ENCODE measurements around the gene ITPR2. TPM values are rescaled to one million over a fixed set of nuclear protein-coding genes. Genes with fewer than 3 reads are reported as not detected.
"Not testable (repeated sequence)": the region's sequence is repeated elsewhere in the genome, so short reads cannot be mapped to it uniquely, and the experiment has no call there.

Gene ITPR2
- total RNA-seq, 3 donors from 2014 or later, result 33.3 to 60.8 (median 54.0) TPM

DNA sequence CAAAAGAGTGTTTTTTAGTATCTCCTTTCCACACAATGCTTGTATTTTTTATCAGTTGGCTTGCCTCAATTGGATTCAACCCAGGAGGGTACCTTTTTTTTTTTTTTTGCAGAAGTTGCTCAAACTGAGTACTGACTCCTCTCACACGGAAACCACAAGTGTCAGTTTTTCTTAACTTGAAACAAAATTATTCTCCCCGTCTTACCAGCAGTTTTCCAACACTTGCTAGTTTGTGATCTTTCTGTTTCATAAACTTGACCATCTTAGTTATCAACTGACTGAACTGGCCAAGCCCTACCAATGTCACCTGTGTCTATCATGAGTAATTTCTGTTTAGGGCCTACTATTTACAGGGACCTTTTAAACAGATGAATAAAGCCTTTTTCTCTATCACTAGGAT lies 34.1 kb upstream of the ITPR2 start:
- no peaks in the 10 kb centered on the region for H3K36me3 ChIP-seq (ENCODE audit: low read depth)
- intact Hi-C loops (cut with DNase I, micrococcal nuclease), result no loop called here
- TF ChIP-seq, protein P1, sequence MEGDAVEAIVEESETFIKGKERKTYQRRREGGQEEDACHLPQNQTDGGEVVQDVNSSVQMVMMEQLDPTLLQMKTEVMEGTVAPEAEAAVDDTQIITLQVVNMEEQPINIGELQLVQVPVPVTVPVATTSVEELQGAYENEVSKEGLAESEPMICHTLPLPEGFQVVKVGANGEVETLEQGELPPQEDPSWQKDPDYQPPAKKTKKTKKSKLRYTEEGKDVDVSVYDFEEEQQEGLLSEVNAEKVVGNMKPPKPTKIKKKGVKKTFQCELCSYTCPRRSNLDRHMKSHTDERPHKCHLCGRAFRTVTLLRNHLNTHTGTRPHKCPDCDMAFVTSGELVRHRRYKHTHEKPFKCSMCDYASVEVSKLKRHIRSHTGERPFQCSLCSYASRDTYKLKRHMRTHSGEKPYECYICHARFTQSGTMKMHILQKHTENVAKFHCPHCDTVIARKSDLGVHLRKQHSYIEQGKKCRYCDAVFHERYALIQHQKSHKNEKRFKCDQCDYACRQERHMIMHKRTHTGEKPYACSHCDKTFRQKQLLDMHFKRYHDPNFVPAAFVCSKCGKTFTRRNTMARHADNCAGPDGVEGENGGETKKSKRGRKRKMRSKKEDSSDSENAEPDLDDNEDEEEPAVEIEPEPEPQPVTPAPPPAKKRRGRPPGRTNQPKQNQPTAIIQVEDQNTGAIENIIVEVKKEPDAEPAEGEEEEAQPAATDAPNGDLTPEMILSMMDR (IDR thresholded peaks at IDR 0.05), result no peak
- H3K4me3 ChIP-seq, result no peak overlapping the region
- no peaks in the 10 kb centered on the region for H3K9me3 ChIP-seq
- ATAC-seq, result no peak
- DNase-seq, result no peak
- peaks cover 8% of the 10 kb centered on the region for H3K4me1 ChIP-seq (ENCODE audit: low read depth)

DNA sequence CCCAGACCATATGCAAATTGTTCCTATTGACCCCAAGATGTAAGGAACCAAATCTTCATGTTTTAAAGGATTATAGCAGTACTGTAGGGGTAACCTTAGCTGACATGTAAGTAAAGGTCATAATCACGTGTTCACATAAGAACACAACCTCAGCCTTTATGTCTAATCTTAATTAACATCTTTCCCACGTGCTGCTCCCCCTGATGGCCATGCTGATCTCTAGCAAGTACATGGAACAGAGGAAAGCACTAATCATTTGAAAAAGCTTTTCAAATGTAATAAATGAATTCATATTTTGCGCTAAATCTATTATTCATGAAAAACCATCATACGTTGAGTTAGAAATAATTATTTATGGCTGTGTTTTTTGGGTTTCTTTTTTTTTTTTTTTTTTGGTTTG lies 30.5 kb upstream of the ITPR2 start:
- H3K36me3 ChIP-seq (ENCODE audit: low read depth), result no peaks in the 10 kb centered on the region
- peak in 1 of 3 donors; percentile 10 for DNase-seq
- no peaks in the 10 kb centered on the region for H3K4me1 ChIP-seq (ENCODE audit: low read depth)
- intact Hi-C loops (cut with DNase I, micrococcal nuclease), result no loop called here
- TF ChIP-seq, protein P1 (IDR thresholded peaks at IDR 0.05), result no peak
- ATAC-seq, result no peak
- H3K4me3 ChIP-seq, result no peak overlapping the region
- no peaks in the 10 kb centered on the region for H3K9me3 ChIP-seq

DNA sequence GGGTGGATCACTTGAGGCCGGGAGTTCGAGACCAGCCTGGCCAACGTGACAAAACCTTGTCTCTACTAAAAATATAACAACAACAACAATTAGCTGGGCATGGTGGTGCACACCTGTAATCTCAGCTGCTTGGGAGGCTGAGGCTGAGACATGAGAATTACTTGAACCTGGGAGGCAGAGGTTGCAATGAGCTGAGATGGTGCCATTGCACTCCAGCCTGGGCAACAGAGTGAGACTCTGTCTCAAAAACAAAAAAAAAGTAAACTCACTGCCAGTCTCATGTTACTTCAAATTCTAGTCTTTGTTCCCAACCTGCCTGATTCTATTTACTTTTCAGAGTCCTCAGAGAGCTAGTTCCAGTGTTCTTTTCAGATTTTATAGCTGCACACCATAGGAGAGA lies 29.8 kb upstream of the ITPR2 start:
- intact Hi-C loops (cut with DNase I, micrococcal nuclease); ATAC-seq; H3K4me1 ChIP-seq (ENCODE audit: low read depth); H3K36me3 ChIP-seq (ENCODE audit: low read depth); H3K4me3 ChIP-seq; DNase-seq; H3K9me3 ChIP-seq: not testable (repeated sequence)

DNA sequence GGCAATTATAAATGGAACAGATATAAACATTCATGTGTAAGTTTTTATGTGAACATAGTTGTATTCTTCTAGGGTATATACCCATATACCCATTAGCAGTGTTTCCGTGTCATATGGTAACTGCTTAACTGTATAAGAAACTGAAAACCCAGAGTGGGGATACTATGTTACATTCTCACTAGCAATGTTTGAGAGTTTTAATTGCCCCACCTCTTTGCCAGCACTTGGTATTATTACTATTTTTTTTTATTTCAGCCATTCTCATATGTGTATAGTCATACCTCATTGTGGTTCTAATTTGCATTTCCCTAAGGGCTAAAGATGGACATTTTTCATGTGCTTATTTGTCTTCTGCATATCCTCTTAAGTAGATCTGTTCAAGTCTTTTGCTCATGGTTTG lies 28.7 kb upstream of the ITPR2 start:
- intact Hi-C loops (cut with DNase I, micrococcal nuclease), result no loop called here
- Histone ChIP-seq H3K4me1 (ENCODE audit: low read depth) (peaks cover 5% of the 10 kb centered on the region), H3K4me3 (no peak overlapping the region), H3K36me3 (ENCODE audit: low read depth) (no peaks in the 10 kb centered on the region), H3K9me3 (no peaks in the 10 kb centered on the region)
- TF ChIP-seq, protein P1 (IDR thresholded peaks at IDR 0.05), result no peak
- ATAC-seq (no peak), DNase-seq (no peak)

DNA sequence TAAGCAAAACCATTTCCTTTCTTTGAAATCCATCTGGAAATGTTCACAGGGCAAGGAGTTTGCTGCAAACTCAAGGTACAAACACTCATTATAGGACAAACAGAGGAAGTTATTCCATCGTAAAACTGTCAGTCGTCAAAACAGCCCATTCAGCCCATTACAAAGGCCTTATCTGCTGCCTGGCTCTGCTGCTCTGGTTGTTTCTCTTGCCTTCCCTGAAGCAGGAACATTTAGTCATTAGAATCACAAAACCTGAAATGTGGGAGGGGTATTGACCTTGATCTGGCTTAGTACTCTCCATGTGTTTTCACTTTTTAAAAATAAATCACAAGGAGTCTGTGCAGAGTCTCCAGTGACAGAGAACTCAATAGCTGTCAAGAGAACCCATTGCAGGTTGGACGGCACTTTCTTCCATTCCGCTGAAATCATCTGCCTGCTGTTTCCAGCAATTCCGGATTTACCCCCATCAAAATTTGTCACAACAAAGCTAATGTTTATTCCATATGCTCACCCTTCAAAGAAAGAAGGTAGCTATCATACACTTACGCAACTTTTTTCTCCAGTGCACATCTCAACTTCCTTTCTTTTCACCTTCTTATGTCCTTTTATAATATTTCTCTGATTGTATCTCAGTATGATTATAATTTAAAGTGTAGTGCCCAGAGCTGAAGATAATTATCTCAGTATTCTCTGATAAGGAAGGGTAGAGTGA lies 24.6 kb upstream of the ITPR2 start:
- Histone ChIP-seq H3K4me3 (no peak overlapping the region), H3K9me3 (no peaks in the 10 kb centered on the region), H3K36me3 (ENCODE audit: low read depth) (no peaks in the 10 kb centered on the region), H3K4me1 (ENCODE audit: low read depth) (peaks cover 5% of the 10 kb centered on the region)
- peak; percentile 75 for ATAC-seq
- DNase-seq, result no peak
- TF ChIP-seq, protein P1 (IDR thresholded peaks at IDR 0.05), result no peak
- intact Hi-C loops (cut with DNase I, micrococcal nuclease), result loop anchor here in 1 of 2 donors (10.0 kb wide), 1 partner anchor 447 kb away; no protein-coding TSS in a partner anchor

DNA sequence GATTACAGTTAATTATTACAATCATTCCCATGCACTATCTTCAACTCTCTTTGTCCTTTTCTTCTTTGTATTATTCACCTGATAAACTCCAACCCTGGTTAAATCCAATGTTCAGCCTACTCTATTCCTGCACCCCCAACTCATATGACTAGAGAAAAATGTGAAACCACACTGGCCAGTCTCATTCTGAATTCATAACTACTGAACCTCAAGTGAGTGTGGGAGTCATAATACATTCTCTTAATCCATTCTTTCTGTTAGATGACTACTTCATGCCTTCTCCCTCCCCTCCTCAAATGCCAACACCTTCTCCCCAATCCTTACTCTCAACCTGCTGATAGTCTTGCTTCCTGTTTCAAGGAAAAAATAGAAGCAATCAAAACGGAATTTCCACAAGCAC lies 22.3 kb upstream of the ITPR2 start:
- ATAC-seq (no peak), DNase-seq (no peak)
- TF ChIP-seq, protein P1 (IDR thresholded peaks at IDR 0.05), result no peak
- H3K36me3 ChIP-seq (ENCODE audit: low read depth), result no peaks in the 10 kb centered on the region
- no peaks in the 10 kb centered on the region for H3K9me3 ChIP-seq
- H3K4me1 ChIP-seq (ENCODE audit: low read depth), result peaks cover 5% of the 10 kb centered on the region
- intact Hi-C loops (cut with DNase I, micrococcal nuclease), result loop anchor here in 1 of 2 donors (10.0 kb wide), 1 partner anchor 449 kb away; no protein-coding TSS in a partner anchor
- no peak overlapping the region for H3K4me3 ChIP-seq

Measured in mucosa of descending colon (tissue), 3 donors.